HG03565 (cell line): ENCODE results near the gene KLHL35.

Source experiments
- ATAC-seq: cut with Tn5 transposase; IDR thresholded peaks from one replicate; pipeline ENCODE4 v1.9.1; 2021; ENCODE audit warnings: mild to moderate bottlenecking, moderate library complexity; ENCODE audit not compliant: unreplicated experiment

Gene KLHL35

GRCh38 chr11:75442161-75442885 lies 9.3 kb upstream of the KLHL35 start:
- no peak for ATAC-seq

GRCh38 chr11:75441804-75442132 lies 8.8 kb upstream of the KLHL35 start:
- no peak for ATAC-seq

- no peak for ATAC-seq
Observed at GRCh38 chr11:75440960-75441803, 8.2 kb upstream of the KLHL35 start.

GRCh38 chr11:75439495-75440120 lies 6.6 kb upstream of the KLHL35 start:
- no peak for ATAC-seq

GRCh38 chr11:75439026-75439425 lies 6.0 kb upstream of the KLHL35 start:
- ATAC-seq = no peak

GRCh38 chr11:75437966-75438659 lies 5.1 kb upstream of the KLHL35 start:
- ATAC-seq = no peak

GRCh38 chr11:75436806-75437205 lies 3.8 kb upstream of the KLHL35 start:
- ATAC-seq = no peak

- no peak for ATAC-seq
Observed at GRCh38 chr11:75435571-75435925, 2.5 kb upstream of the KLHL35 start.

GRCh38 chr11:75434886-75435570 lies 2.0 kb upstream of the KLHL35 start:
- no peak for ATAC-seq

- ATAC-seq = no peak
Observed at GRCh38 chr11:75434051-75434450, 1.0 kb upstream of the KLHL35 start.

GRCh38 chr11:75433443-75433842 lies 440 bp upstream of the KLHL35 start:
- no peak for ATAC-seq

GRCh38 chr11:75431533-75432525 lies 1.2 kb downstream of the KLHL35 start:
- no peak for ATAC-seq

GRCh38 chr11:75430714-75431532 lies 2.1 kb downstream of the KLHL35 start:
- no peak for ATAC-seq

- ATAC-seq = peak; percentile 42
Observed at GRCh38 chr11:75429902-75430713, 2.9 kb downstream of the KLHL35 start.

- no peak for ATAC-seq
Observed at GRCh38 chr11:75429641-75429901, 3.4 kb downstream of the KLHL35 start.

- ATAC-seq = no peak
Observed at GRCh38 chr11:75428989-75429640, 3.9 kb downstream of the KLHL35 start.

GRCh38 chr11:75428281-75428724 lies 4.7 kb downstream of the KLHL35 start:
- no peak for ATAC-seq

- no peak for ATAC-seq
Observed at GRCh38 chr11:75427181-75427580, 5.8 kb downstream of the KLHL35 start.
